ENCODE measurements around the gene ZNF727. TPM values are rescaled to one million over a fixed set of nuclear protein-coding genes. Genes with fewer than 3 reads are reported as not detected.
"Not testable (repeated sequence)": the region's sequence is repeated elsewhere in the genome, so short reads cannot be mapped to it uniquely, and the experiment has no call there.

Gene ZNF727
- total and polyA plus RNA-seq, 10 of the 15 experiments (the other 5 are each of a cell fraction or from before 2014, with no cell fraction given), result not detected

DNA sequence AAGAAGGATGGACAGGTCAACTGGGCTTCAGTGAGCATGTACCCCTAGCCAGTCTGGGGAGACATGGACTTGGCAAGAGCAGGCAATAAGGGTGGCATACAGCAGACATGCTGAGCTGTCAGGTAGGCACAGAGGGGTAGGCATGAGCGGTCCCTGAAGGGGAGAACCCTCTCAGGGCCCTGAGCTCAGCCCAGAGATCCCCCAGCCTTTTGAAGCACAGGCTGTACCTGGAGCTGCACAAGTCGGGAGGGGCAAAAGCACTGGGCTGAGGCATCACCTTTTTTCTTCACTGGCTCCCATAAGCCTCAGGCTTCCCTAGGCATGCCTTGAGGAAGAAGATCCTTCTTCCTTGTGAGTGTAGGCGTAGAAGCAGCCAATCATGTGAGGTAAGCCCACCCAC lies 42.3 kb downstream of the ZNF727 start:
- H3K36me3 ChIP-seq (ENCODE audit: control insufficient read depth in 2 of 2, insufficient read depth in 2 of 2, low read length in 1 of 2), result no peaks in the 10 kb centered on the region
- TF ChIP-seq STAT3 (IDR thresholded peaks at IDR 0.05; ENCODE audit: low read depth, low read length) (no peak), BMI1 (IDR thresholded peaks at IDR 0.05; ENCODE audit: borderline replicate concordance) (no peak), PAX5 (IDR thresholded peaks at IDR 0.05; ENCODE audit: borderline replicate concordance, low read depth, low read length) (no peak)
- TF ChIP-seq, protein P1, sequence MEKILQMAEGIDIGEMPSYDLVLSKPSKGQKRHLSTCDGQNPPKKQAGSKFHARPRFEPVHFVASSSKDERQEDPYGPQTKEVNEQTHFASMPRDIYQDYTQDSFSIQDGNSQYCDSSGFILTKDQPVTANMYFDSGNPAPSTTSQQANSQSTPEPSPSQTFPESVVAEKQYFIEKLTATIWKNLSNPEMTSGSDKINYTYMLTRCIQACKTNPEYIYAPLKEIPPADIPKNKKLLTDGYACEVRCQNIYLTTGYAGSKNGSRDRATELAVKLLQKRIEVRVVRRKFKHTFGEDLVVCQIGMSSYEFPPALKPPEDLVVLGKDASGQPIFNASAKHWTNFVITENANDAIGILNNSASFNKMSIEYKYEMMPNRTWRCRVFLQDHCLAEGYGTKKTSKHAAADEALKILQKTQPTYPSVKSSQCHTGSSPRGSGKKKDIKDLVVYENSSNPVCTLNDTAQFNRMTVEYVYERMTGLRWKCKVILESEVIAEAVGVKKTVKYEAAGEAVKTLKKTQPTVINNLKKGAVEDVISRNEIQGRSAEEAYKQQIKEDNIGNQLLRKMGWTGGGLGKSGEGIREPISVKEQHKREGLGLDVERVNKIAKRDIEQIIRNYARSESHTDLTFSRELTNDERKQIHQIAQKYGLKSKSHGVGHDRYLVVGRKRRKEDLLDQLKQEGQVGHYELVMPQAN (conservative IDR thresholded peaks at IDR 0.05), result no peak
- H3K4me2 ChIP-seq (ENCODE audit: control insufficient read depth, insufficient read depth), result no peak overlapping the region
- RAD21 ChIA-PET (ENCODE audit: unreplicated experiment), result no interaction called here
- H3K4me3 ChIP-seq, result no peak overlapping the region
- no peaks in the 10 kb centered on the region; the same call in 1 of the 3 replicates for H3K9me3 ChIP-seq (replicated peaks; ENCODE audit: control insufficient read depth, insufficient read depth, low read length)
- no peak for DNase-seq (ENCODE audit: low read depth, low spot score)
- no peak for ATAC-seq
- H3K79me2 ChIP-seq (ENCODE audit: control insufficient read depth, insufficient read depth, low read length), result no peaks in the 10 kb centered on the region
- POLR2A ChIA-PET, result no interaction called here
- in situ Hi-C loops (cut with MboI) (no loop called here), intact Hi-C loops (cut with micrococcal nuclease; ENCODE audit: unreplicated experiment) (no loop called here)
- no peaks in the 10 kb centered on the region for H3K4me1 ChIP-seq (ENCODE audit: control insufficient read depth, insufficient read depth, low read length)
- no TSS peak for BruUV-seq (replicated peaks)
- H4K20me1 ChIP-seq (ENCODE audit: control insufficient read depth, insufficient read depth), result no peaks in the 10 kb centered on the region
- CTCF ChIA-PET, result no interaction called here
- H2AFZ ChIP-seq (ENCODE audit: control insufficient read depth, low read depth, low read length), result no peak overlapping the region
- no peak for FAIRE-seq
- no peaks in the 10 kb centered on the region for H3K27me3 ChIP-seq (replicated peaks in 1 of 2; ENCODE audit: control insufficient read depth in 2 of 2, insufficient read depth in 2 of 2, low read length in 1 of 2)
- 2% methylated on average over 3 of the region's 3 CpGs for WGBS (ENCODE audit: insufficient coverage, insufficient replicate concordance, low lambda C conversion rate, missing lambda C conversion rate)
- H3K9ac ChIP-seq (ENCODE audit: control insufficient read depth, insufficient read depth, low read length), result no peak overlapping the region
- H3K27ac ChIP-seq (ENCODE audit: control insufficient read depth, insufficient read depth), result no peak overlapping the region
- SMC1A ChIA-PET (ENCODE audit: uncharacterized antibody, unreplicated experiment), result no interaction called here

DNA sequence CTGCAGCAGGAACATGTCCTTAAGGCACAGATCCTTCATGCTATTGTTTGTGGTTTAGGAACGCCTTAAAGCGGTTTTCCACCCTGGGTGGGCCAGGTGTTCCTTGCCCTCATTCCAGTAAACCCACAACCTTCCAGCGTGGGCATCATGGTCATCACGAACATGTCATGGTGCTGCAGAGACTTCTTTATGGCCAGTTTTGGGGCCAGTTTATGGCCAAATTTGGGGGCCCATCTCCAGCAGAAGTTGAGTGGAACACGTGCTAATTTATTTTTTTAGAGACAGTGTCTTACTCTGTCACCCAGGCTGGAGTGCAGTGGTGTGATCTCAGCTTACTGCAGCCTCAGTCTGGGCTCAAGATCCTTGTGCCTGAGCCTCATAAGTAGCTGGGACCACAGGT lies 43.6 kb downstream of the ZNF727 start:
- H3K27ac ChIP-seq (ENCODE audit: control insufficient read depth, insufficient read depth); H3K4me3 ChIP-seq; H3K9me3 ChIP-seq (replicated peaks; ENCODE audit: control insufficient read depth, insufficient read depth, low read length); DNase-seq (ENCODE audit: low read depth, low spot score); H2AFZ ChIP-seq (ENCODE audit: control insufficient read depth, low read depth, low read length); H3K4me2 ChIP-seq (ENCODE audit: control insufficient read depth, insufficient read depth); in situ Hi-C loops (cut with MboI); H3K79me2 ChIP-seq (ENCODE audit: control insufficient read depth, insufficient read depth, low read length); H4K20me1 ChIP-seq (ENCODE audit: control insufficient read depth, insufficient read depth); BruUV-seq (replicated peaks); H3K27me3 ChIP-seq (replicated peaks in 1 of 2; ENCODE audit: control insufficient read depth in 2 of 2, insufficient read depth in 2 of 2, low read length in 1 of 2); POLR2A ChIA-PET; FAIRE-seq; ATAC-seq; H3K9ac ChIP-seq (ENCODE audit: control insufficient read depth, insufficient read depth, low read length); intact Hi-C loops (cut with micrococcal nuclease; ENCODE audit: unreplicated experiment); H3K36me3 ChIP-seq (ENCODE audit: control insufficient read depth in 2 of 2, insufficient read depth in 2 of 2, low read length in 1 of 2); RAD21 ChIA-PET (ENCODE audit: unreplicated experiment); SMC1A ChIA-PET (ENCODE audit: uncharacterized antibody, unreplicated experiment); H3K4me1 ChIP-seq (ENCODE audit: control insufficient read depth, insufficient read depth, low read length); CTCF ChIA-PET: not testable (repeated sequence)
- 2% methylated on average over 5 of the region's 5 CpGs for WGBS (ENCODE audit: insufficient coverage, insufficient replicate concordance, low lambda C conversion rate, missing lambda C conversion rate)

Other genes starting within 250 kb of the ZNF727 start
- gene ZNF722, start 46.6 kb upstream of the ZNF727 start, total RNA-seq (2014; rRNA removed), result not detected in 2 replicates
- not detected in 2 replicates for gene ZNF722, start 46.6 kb upstream of the ZNF727 start, total RNA-seq (2014; rRNA removed; fragmentation: Illumina TruSeq; extraction: Trizol)
- not detected in 2 replicates for gene ZNF722, start 46.6 kb upstream of the ZNF727 start, total RNA-seq (2021)
- not detected in 2 replicates for gene ZNF722, start 46.6 kb upstream of the ZNF727 start, polyA plus RNA-seq (2011; rRNA removed)
- not detected in 2 replicates for gene ZNF722, start 46.6 kb upstream of the ZNF727 start, polyA plus RNA-seq (2014; fragmentation: Illumina TruSeq; extraction: Trizol)
- gene ZNF722, start 46.6 kb upstream of the ZNF727 start, polyA plus RNA-seq (2014; fragmentation: Nextera tagmentation; extraction: Ambion mirVana), result not detected
- gene ZNF722, start 46.6 kb upstream of the ZNF727 start, polyA plus RNA-seq (2014; rRNA removed), result not detected in 2 replicates
- not detected for gene ZNF722, start 46.6 kb upstream of the ZNF727 start, polyA plus RNA-seq (2016; fragmentation: Nextera tagmentation; extraction: Ambion mirVana)
- gene ZNF735, start 161.8 kb downstream of the ZNF727 start, total RNA-seq (2014; rRNA removed), result not detected in 2 replicates
- not detected in 2 replicates for gene ZNF735, start 161.8 kb downstream of the ZNF727 start, total RNA-seq (2014; rRNA removed; fragmentation: Illumina TruSeq; extraction: Trizol)
- gene ZNF735, start 161.8 kb downstream of the ZNF727 start, total RNA-seq (2021), result not detected in 2 replicates
- not detected in 2 replicates for gene ZNF735, start 161.8 kb downstream of the ZNF727 start, polyA plus RNA-seq (2011; rRNA removed)
- not detected in 2 replicates for gene ZNF735, start 161.8 kb downstream of the ZNF727 start, polyA plus RNA-seq (2014; fragmentation: Illumina TruSeq; extraction: Trizol)
- not detected for gene ZNF735, start 161.8 kb downstream of the ZNF727 start, polyA plus RNA-seq (2014; fragmentation: Nextera tagmentation; extraction: Ambion mirVana)
- not detected in 2 replicates for gene ZNF735, start 161.8 kb downstream of the ZNF727 start, polyA plus RNA-seq (2014; rRNA removed)
- gene ZNF735, start 161.8 kb downstream of the ZNF727 start, polyA plus RNA-seq (2016; fragmentation: Nextera tagmentation; extraction: Ambion mirVana), result not detected
- gene ZNF679, start 183.0 kb downstream of the ZNF727 start, total RNA-seq (2014; rRNA removed), result not detected in 2 replicates
- gene ZNF679, start 183.0 kb downstream of the ZNF727 start, total RNA-seq (2014; rRNA removed; fragmentation: Illumina TruSeq; extraction: Trizol), result not detected in 2 replicates
- not detected in 2 replicates for gene ZNF679, start 183.0 kb downstream of the ZNF727 start, total RNA-seq (2021)
- not detected in 2 replicates for gene ZNF679, start 183.0 kb downstream of the ZNF727 start, polyA plus RNA-seq (2011; rRNA removed)
- gene ZNF679, start 183.0 kb downstream of the ZNF727 start, polyA plus RNA-seq (2014; fragmentation: Illumina TruSeq; extraction: Trizol), result not detected in 2 replicates
- gene ZNF679, start 183.0 kb downstream of the ZNF727 start, polyA plus RNA-seq (2014; fragmentation: Nextera tagmentation; extraction: Ambion mirVana), result not detected
- not detected in 2 replicates for gene ZNF679, start 183.0 kb downstream of the ZNF727 start, polyA plus RNA-seq (2014; rRNA removed)
- gene ZNF679, start 183.0 kb downstream of the ZNF727 start, polyA plus RNA-seq (2016; fragmentation: Nextera tagmentation; extraction: Ambion mirVana), result not detected